Breast epithelium (tissue), 4 donors: ENCODE data around the gene HRNR. TPM values are rescaled to one million over a fixed set of nuclear protein-coding genes. Genes with fewer than 3 reads are reported as not detected.

ENCODE experiments used
- DNase-seq, 2 donors: peaks; one replicate each; pipeline ENCODE4 v3.0.0-alpha.2; 2019; ENCODE audit warnings: low spot score in 2 of 2
- H3K27ac ChIP-seq, 2 donors: fragments of 200-600 bp; sonication (generic) in 1 of 2; one replicate each; pipeline ENCODE4 v1.5.1; 2016 to 2019; ENCODE audit warnings: mild to moderate bottlenecking in 1 of 2
- H3K27me3 ChIP-seq, 2 donors: fragments of 200-600 bp; sonication (generic) in 1 of 2; one replicate each; pipeline versions ENCODE4 v1.5.1 to v1.6.0; 2017 to 2019; ENCODE audit warnings: control low read depth in 1 of 2, mild to moderate bottlenecking in 1 of 2
- H3K36me3 ChIP-seq: fragments of 200-600 bp; one replicate; pipeline ENCODE4 v1.5.1; 2019
- H3K4me1 ChIP-seq, 2 donors: fragments of 200-600 bp; sonication (generic); one replicate each; pipeline ENCODE4 v1.5.1; 2016 to 2019; ENCODE audit warnings: control low read depth in 1 of 2
- H3K4me3 ChIP-seq, 3 donors: fragments of 200-600 bp; sonication (generic); 1 replicate in 2 of 3; 2 replicates in 1 of 3; pipeline ENCODE4 v1.5.1; 2016 to 2019; ENCODE audit warnings: mild to moderate bottlenecking in 3 of 3, moderate library complexity in 2 of 3
- H3K9me3 ChIP-seq, 2 donors: fragments of 200-600 bp; sonication (generic) in 1 of 2; one replicate each; pipeline ENCODE4 v1.5.1; 2016 to 2019; ENCODE audit warnings: control low read depth in 1 of 2
- CTCF ChIP-seq, 3 donors: fragments of 450-650 bp; IDR thresholded peaks; one replicate each; pipeline ENCODE4 v1.5.1; 2016 to 2017; ENCODE audit warnings: antibody characterized with exemption in 3 of 3, mild to moderate bottlenecking in 3 of 3, moderate library complexity in 3 of 3
- POLR2A ChIP-seq: fragments of 450-650 bp; IDR thresholded peaks from one replicate; pipeline ENCODE4 v1.6.1; 2016; ENCODE audit warnings: antibody characterized with exemption, mild to moderate bottlenecking, moderate library complexity
- POLR2AphosphoS5 ChIP-seq, 3 donors: sonication (generic); formaldehyde crosslinking; IDR thresholded peaks; one replicate each; pipeline ENCODE4 v1.6.1; 2017; ENCODE audit warnings: antibody characterized with exemption in 3 of 3
- intact Hi-C: fragments of 100-400 bp; cut with DNase I; formaldehyde crosslinking; loops from one replicate; pipeline ENCODE4 v1.15.1; 2023; ENCODE audit warnings: low total_unique reads
- total RNA-seq, 3 donors: library from RNA; depleted of rRNA; stranded (reverse); fragments of >200 nt; gene quantifications; one replicate each; pipeline ENCODE4 v1.1.0, GENCODE V29; 2016

HRNR gene
- total RNA-seq, 3 donors from 2014 or later, result not detected

- no peaks in the 10 kb centered on the region for H3K9me3 ChIP-seq
- H3K27ac ChIP-seq, result no peak overlapping the region
- H3K27me3 ChIP-seq, result no peaks in the 10 kb centered on the region
- H3K36me3 ChIP-seq, result no peaks in the 10 kb centered on the region
- TF ChIP-seq POLR2AphosphoS5 (IDR thresholded peaks at IDR 0.05) (no peak), CTCF (IDR thresholded peaks at IDR 0.05) (no peak), POLR2A (no peak)
- intact Hi-C loops, result no loop called here
- H3K4me3 ChIP-seq, result no peak overlapping the region
- no peaks in the 10 kb centered on the region for H3K4me1 ChIP-seq
- DNase-seq, result no peak
Measured at GRCh38 chr1:152170287-152170905, 53.6 kb downstream of the HRNR start.

- no peaks in the 10 kb centered on the region for H3K4me1 ChIP-seq
- H3K9me3 ChIP-seq, result no peaks in the 10 kb centered on the region
- DNase-seq, result no peak
- H3K4me3 ChIP-seq, result no peak overlapping the region
- no peak overlapping the region for H3K27ac ChIP-seq
- H3K27me3 ChIP-seq, result no peaks in the 10 kb centered on the region
- intact Hi-C loops, result no loop called here
- no peaks in the 10 kb centered on the region for H3K36me3 ChIP-seq
- TF ChIP-seq CTCF (IDR thresholded peaks at IDR 0.05), result no peak
- TF ChIP-seq POLR2A, result no peak
- TF ChIP-seq POLR2AphosphoS5 (IDR thresholded peaks at IDR 0.05), result no peak
Measured at GRCh38 chr1:152169366-152170025, 54.5 kb downstream of the HRNR start.

- H3K27me3 ChIP-seq, result no peaks in the 10 kb centered on the region
- intact Hi-C loops, result no loop called here
- H3K4me3 ChIP-seq, result no peak overlapping the region
- H3K4me1 ChIP-seq, result no peaks in the 10 kb centered on the region
- no peak overlapping the region for H3K27ac ChIP-seq
- TF ChIP-seq POLR2AphosphoS5 (IDR thresholded peaks at IDR 0.05), result no peak
- TF ChIP-seq POLR2A, result no peak
- TF ChIP-seq CTCF (IDR thresholded peaks at IDR 0.05), result no peak
- no peaks in the 10 kb centered on the region for H3K9me3 ChIP-seq
- DNase-seq, result no peak
- H3K36me3 ChIP-seq, result no peaks in the 10 kb centered on the region
Measured at GRCh38 chr1:152168535-152168868, 55.5 kb downstream of the HRNR start.

- Histone ChIP-seq H3K4me1 (no peaks in the 10 kb centered on the region), H3K27me3 (no peaks in the 10 kb centered on the region), H3K9me3 (no peaks in the 10 kb centered on the region), H3K36me3 (no peaks in the 10 kb centered on the region), H3K27ac (no peak overlapping the region), H3K4me3 (no peak overlapping the region)
- intact Hi-C loops, result no loop called here
- DNase-seq, result peak in 1 of 2 donors; percentile 68
- TF ChIP-seq CTCF (IDR thresholded peaks at IDR 0.05) (no peak), POLR2AphosphoS5 (IDR thresholded peaks at IDR 0.05) (no peak), POLR2A (no peak)
Measured at GRCh38 chr1:152167835-152168534, 56.0 kb downstream of the HRNR start.

GRCh38 chr1:152166966-152167365 lies 57.0 kb downstream of the HRNR start:
- Histone ChIP-seq H3K27me3 (no peaks in the 10 kb centered on the region), H3K36me3 (no peaks in the 10 kb centered on the region), H3K4me1 (no peaks in the 10 kb centered on the region), H3K27ac (peak overlapping the region; percentile 37 to 73), H3K4me3 (no peak overlapping the region), H3K9me3 (no peaks in the 10 kb centered on the region)
- TF ChIP-seq CTCF (IDR thresholded peaks at IDR 0.05), result no peak
- no peak for TF ChIP-seq POLR2AphosphoS5 (IDR thresholded peaks at IDR 0.05)
- no peak for TF ChIP-seq POLR2A
- intact Hi-C loops, result no loop called here
- DNase-seq, result no peak
